K562 (cell line): ENCODE results near the gene HLA-DOA. TPM values are rescaled to one million over a fixed set of nuclear protein-coding genes. Genes with fewer than 3 reads are reported as not detected.

Source experiments
- ARHGAP35 ChIP-seq: fragments of 450-650 bp; IDR thresholded peaks from 2 replicates; pipeline ENCODE4 v1.6.1; 2018; ENCODE audit not compliant: partially characterized antibody
- ARNT ChIP-seq, 2 experiments: fragments of 450-650 bp; IDR thresholded peaks; 2 replicates each; pipeline ENCODE4 v1.6.1; 2016; ENCODE audit warnings: mild to moderate bottlenecking in 1 of 2
- ATF2 ChIP-seq: sonication (generic); formaldehyde crosslinking; IDR thresholded peaks from 2 replicates; pipeline ENCODE4 v1.8.1; 2022; ENCODE audit warnings: missing genetic modification reagents
- DLX4 ChIP-seq: fragments of 250-450 bp; sonication (Bioruptor Pico); IDR thresholded peaks from 2 replicates; pipeline ENCODE4 v1.6.1; 2021; ENCODE audit warnings: mild to moderate bottlenecking
- FOXJ2 ChIP-seq: fragments of 200-800 bp; sonication (Bioruptor generic); IDR thresholded peaks from 2 replicates; pipeline ENCODE4 v1.6.1; 2016; ENCODE audit warnings: missing genetic modification characterization, missing compliant biosample characterization
- GTF2E2 ChIP-seq: fragments of 200-800 bp; sonication (Bioruptor generic); IDR thresholded peaks from 2 replicates; pipeline ENCODE4 v1.6.1; 2016; ENCODE audit warnings: missing genetic modification characterization, missing compliant biosample characterization
- HLTF ChIP-seq: fragments of 450-650 bp; IDR thresholded peaks from 2 replicates; pipeline ENCODE4 v1.6.1; 2016
- KAT8 ChIP-seq: fragments of 450-650 bp; IDR thresholded peaks from 2 replicates; pipeline ENCODE4 v1.6.1; 2016; ENCODE audit warnings: low read depth, mild to moderate bottlenecking
- LCOR ChIP-seq: sonication (generic); formaldehyde crosslinking; IDR thresholded peaks from 2 replicates; pipeline ENCODE4 v1.8.0; 2022; ENCODE audit warnings: mild to moderate bottlenecking, missing genetic modification reagents
- MEF2A ChIP-seq: IDR thresholded peaks from 2 replicates; pipeline ENCODE4 v1.6.1; 2011; ENCODE audit warnings: low read depth, mild to moderate bottlenecking, low read length, moderate library complexity; ENCODE audit not compliant: control insufficient read depth
- PHB ChIP-seq: fragments of 250-450 bp; sonication (Bioruptor Pico); IDR thresholded peaks from 2 replicates; pipeline ENCODE4 v1.5.0; 2021
- PTBP1 ChIP-seq: fragments of 200-400 bp; formaldehyde crosslinking; IDR thresholded peaks from 2 replicates; pipeline ENCODE4 v1.6.1; 2017; ENCODE audit warnings: low read depth, low read length
- SIN3B ChIP-seq: fragments of 450-650 bp; IDR thresholded peaks from 2 replicates; pipeline ENCODE4 v1.6.1; 2017; ENCODE audit warnings: low read depth, mild to moderate bottlenecking, moderate library complexity
- SMARCA4 ChIP-seq: fragments of 450-650 bp; IDR thresholded peaks from 2 replicates; pipeline ENCODE4 v1.6.1; 2016
- SPI1 ChIP-seq: IDR thresholded peaks from 2 replicates; pipeline ENCODE4 v1.6.1; 2011; ENCODE audit warnings: low read depth, low read length, control low read depth, borderline replicate concordance
- ZBTB5 ChIP-seq: fragments of 450-650 bp; IDR thresholded peaks from 2 replicates; pipeline ENCODE4 v1.6.1; 2017; ENCODE audit warnings: antibody characterized with exemption
- ZNF584 ChIP-seq: fragments of 200-800 bp; sonication (Bioruptor generic); IDR thresholded peaks from 2 replicates; pipeline ENCODE4 v1.6.1; 2016; ENCODE audit warnings: low read depth, mild to moderate bottlenecking, missing genetic modification characterization, missing compliant biosample characterization
- polyA plus RNA-seq, 8 experiments: library from polyadenylated mRNA; depleted of rRNA in 4 of 8; stranded (reverse) in 5 of 8; unstranded in 3 of 8; fragments of >200 nt; fragmentation: Nextera tagmentation in 2 of 8; fragmentation: Illumina TruSeq in 1 of 8; extraction: Ambion mirVana in 2 of 8; extraction: Trizol in 1 of 8; gene quantifications; 2 replicates each; pipeline versions ENCODE4 v1.2.1 to v1.2.3, GENCODE V29; 2011 to 2014; ENCODE audit warnings: inconsistent platforms in 1 of 8, missing spikeins in 1 of 8
- total RNA-seq, 7 experiments: library from RNA; depleted of rRNA in 6 of 7; stranded (reverse); fragments of >200 nt in 6 of 7; fragmentation: Illumina TruSeq in 2 of 7; extraction: Trizol in 2 of 7; gene quantifications; 2 replicates each; pipeline versions ENCODE4 v1.2.1 to v1.2.3, GENCODE V29; 2011 to 2021; ENCODE audit warnings: low replicate concordance in 1 of 7
- TF ChIP-seq, protein P1 (sequence below): fragments of 250-450 bp; sonication (Bioruptor Pico); IDR thresholded peaks from 2 replicates; pipeline ENCODE4 v1.4.0; 2020; ENCODE audit warnings: mild to moderate bottlenecking
- TF ChIP-seq, protein P2 (sequence below): sonication (generic); formaldehyde crosslinking; IDR thresholded peaks from 2 replicates; pipeline ENCODE4 v1.8.1; 2023; ENCODE audit warnings: mild to moderate bottlenecking, missing genetic modification reagents

HLA-DOA gene
- total and polyA plus RNA-seq, 9 of the 15 experiments (the other 6 are each of a cell fraction or from before 2014, with no cell fraction given), result 0.07 TPM; not detected in 8

GRCh38 chr6:32970413-32971241 lies 38.8 kb downstream of the HLA-DOA start (continued):
- TF ChIP-seq ZBTB5 (peak; percentile 32; the same call in 1 of the 2 replicates), GTF2E2 (tag) (no peak; the same call in 1 of the 2 replicates), FOXJ2 (peak; percentile 86), ZNF584 (no peak), ARHGAP35 (peak; percentile 22), SPI1 (peak; percentile 48; the same call in 1 of the 2 replicates), LCOR (CRISPR knock-in tag) (no peak), SMARCA4 (no peak), DLX4 (CRISPR knock-in tag) (no peak), PHB (CRISPR knock-in tag) (no peak), SIN3B (no peak), PTBP1 (no peak), KAT8 (0 out of 2 replicates have a peak, but pooled peaks have one; percentile 60), ARNT (IDR thresholded peaks at IDR 0.05) (0 out of 4 replicates have a peak, but pooled peaks of 1 of the 2 experiments have one; percentile 1), ATF2 (CRISPR knock-in tag) (no peak), MEF2A (0 out of 2 replicates have a peak, but pooled peaks have one; percentile 12), HLTF (no peak)
- TF ChIP-seq, protein P1, sequence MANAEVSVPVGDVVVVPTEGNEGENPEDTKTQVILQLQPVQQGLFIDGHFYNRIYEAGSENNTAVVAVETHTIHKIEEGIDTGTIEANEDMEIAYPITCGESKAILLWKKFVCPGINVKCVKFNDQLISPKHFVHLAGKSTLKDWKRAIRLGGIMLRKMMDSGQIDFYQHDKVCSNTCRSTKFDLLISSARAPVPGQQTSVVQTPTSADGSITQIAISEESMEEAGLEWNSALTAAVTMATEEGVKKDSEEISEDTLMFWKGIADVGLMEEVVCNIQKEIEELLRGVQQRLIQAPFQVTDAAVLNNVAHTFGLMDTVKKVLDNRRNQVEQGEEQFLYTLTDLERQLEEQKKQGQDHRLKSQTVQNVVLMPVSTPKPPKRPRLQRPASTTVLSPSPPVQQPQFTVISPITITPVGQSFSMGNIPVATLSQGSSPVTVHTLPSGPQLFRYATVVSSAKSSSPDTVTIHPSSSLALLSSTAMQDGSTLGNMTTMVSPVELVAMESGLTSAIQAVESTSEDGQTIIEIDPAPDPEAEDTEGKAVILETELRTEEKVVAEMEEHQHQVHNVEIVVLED (CRISPR knock-in tag), result no peak
- TF ChIP-seq, protein P2, sequence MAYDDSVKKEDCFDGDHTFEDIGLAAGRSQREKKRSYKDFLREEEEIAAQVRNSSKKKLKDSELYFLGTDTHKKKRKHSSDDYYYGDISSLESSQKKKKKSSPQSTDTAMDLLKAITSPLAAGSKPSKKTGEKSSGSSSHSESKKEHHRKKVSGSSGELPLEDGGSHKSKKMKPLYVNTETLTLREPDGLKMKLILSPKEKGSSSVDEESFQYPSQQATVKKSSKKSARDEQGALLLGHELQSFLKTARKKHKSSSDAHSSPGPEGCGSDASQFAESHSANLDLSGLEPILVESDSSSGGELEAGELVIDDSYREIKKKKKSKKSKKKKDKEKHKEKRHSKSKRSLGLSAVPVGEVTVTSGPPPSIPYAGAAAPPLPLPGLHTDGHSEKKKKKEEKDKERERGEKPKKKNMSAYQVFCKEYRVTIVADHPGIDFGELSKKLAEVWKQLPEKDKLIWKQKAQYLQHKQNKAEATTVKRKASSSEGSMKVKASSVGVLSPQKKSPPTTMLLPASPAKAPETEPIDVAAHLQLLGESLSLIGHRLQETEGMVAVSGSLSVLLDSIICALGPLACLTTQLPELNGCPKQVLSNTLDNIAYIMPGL, result no peak
